Measurements from ENCODE around the gene EPHX1. TPM values are rescaled to one million over a fixed set of nuclear protein-coding genes. Genes with fewer than 3 reads are reported as not detected.

Gene EPHX1
- total RNA-seq, 4 donors from 2014 or later: 56.9 to 114 (median 90.6) TPM

DNA sequence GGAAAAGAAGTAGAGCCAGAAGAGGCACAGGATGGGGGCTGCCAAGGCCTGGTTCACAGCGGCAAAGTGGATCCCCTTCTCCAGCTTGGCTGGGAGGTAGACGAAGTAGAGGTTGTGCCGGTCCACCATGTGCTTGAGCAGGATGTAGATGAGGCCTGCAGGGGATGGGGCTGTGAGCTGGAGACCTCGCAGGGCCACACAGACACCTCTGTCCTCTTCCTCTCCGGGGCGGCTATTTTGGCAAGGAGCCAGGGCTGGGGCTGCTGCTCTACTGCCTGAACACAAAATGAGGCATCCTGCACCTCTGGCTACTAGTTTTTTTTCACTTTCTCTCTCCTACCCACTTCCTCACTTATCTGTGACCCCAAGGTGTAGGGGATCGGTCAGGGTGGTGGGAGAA lies 40.0 kb downstream of the EPHX1 start:
- H3K4me1 ChIP-seq: peaks cover 0 to 33% (median 18%) of the 10 kb centered on the region in 4 donors
- TF ChIP-seq POLR2AphosphoS5 (IDR thresholded peaks at IDR 0.05) (no peak), EP300 (IDR thresholded peaks at IDR 0.05; ENCODE audit: low read depth) (no peak), POLR2A (IDR thresholded peaks at IDR 0.05) (no peak)
- TF ChIP-seq, protein P1, sequence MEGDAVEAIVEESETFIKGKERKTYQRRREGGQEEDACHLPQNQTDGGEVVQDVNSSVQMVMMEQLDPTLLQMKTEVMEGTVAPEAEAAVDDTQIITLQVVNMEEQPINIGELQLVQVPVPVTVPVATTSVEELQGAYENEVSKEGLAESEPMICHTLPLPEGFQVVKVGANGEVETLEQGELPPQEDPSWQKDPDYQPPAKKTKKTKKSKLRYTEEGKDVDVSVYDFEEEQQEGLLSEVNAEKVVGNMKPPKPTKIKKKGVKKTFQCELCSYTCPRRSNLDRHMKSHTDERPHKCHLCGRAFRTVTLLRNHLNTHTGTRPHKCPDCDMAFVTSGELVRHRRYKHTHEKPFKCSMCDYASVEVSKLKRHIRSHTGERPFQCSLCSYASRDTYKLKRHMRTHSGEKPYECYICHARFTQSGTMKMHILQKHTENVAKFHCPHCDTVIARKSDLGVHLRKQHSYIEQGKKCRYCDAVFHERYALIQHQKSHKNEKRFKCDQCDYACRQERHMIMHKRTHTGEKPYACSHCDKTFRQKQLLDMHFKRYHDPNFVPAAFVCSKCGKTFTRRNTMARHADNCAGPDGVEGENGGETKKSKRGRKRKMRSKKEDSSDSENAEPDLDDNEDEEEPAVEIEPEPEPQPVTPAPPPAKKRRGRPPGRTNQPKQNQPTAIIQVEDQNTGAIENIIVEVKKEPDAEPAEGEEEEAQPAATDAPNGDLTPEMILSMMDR (IDR thresholded peaks at IDR 0.05): no peak
- H3K9me3 ChIP-seq: no peaks in the 10 kb centered on the region
- H3K36me3 ChIP-seq: peaks cover 0 to 21% (median 5%) of the 10 kb centered on the region in 4 donors
- no peak overlapping the region for H3K4me3 ChIP-seq
- no peaks in the 10 kb centered on the region for H3K27me3 ChIP-seq
- no peak overlapping the region for H3K27ac ChIP-seq
- 65 to 100% methylated on average over 1 to 7 of the region's 7 CpGs for WGBS, 2 donors (ENCODE audit: low coverage in 1 of 2)
- in situ Hi-C loops (cut with MboI; ENCODE audit: low pct_ligation_motif_present in 1 of 4, low pct_unique_long_range_greater_than_20kb in 1 of 4, low sequenced_read_pairs in 3 of 4) (no loop called here), intact Hi-C loops (cut with DNase I; ENCODE audit: low total_unique reads) (loop anchor here (10.0 kb wide), 1 partner anchor 75 kb away; the partner anchor contains the start of gene SRP9)
- peak; percentile 47 for DNase-seq

DNA sequence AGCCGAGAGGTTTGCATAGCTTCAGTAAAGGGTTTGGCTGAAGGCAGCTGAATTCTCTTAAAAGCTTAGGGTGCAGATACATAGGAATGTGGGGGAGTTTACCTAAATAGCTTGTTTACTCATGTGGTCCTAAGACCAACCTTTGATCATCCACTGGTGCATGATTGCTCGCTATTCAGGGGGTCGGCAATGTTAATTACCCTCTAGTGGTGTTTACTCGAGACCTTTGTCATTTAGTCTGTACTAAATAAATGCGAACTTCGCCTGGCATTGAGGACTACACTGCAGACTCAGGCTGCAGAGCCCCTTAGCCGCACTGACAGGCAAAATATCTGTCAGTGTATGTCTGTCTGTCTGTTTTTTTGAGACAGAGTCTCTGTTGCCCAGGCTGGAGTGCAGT lies 40.4 kb downstream of the EPHX1 start:
- in situ Hi-C loops (cut with MboI; ENCODE audit: low pct_ligation_motif_present in 1 of 4, low pct_unique_long_range_greater_than_20kb in 1 of 4, low sequenced_read_pairs in 3 of 4) (no loop called here), intact Hi-C loops (cut with DNase I; ENCODE audit: low total_unique reads) (no loop called here)
- peaks cover 0 to 33% (median 18%) of the 10 kb centered on the region in 4 donors for H3K4me1 ChIP-seq
- 85 to 92% methylated on average over 4 to 7 of the region's 7 CpGs for WGBS, 2 donors (ENCODE audit: low coverage in 1 of 2)
- DNase-seq: no peak
- H3K9me3 ChIP-seq: no peaks in the 10 kb centered on the region
- H3K27ac ChIP-seq: no peak overlapping the region
- no peaks in the 10 kb centered on the region for H3K27me3 ChIP-seq
- TF ChIP-seq POLR2A (IDR thresholded peaks at IDR 0.05) (no peak), POLR2AphosphoS5 (IDR thresholded peaks at IDR 0.05) (no peak), EP300 (IDR thresholded peaks at IDR 0.05; ENCODE audit: low read depth) (no peak)
- TF ChIP-seq, protein P1 (IDR thresholded peaks at IDR 0.05): no peak
- H3K4me3 ChIP-seq: no peak overlapping the region
- peaks cover 0 to 22% (median 5%) of the 10 kb centered on the region in 4 donors for H3K36me3 ChIP-seq

DNA sequence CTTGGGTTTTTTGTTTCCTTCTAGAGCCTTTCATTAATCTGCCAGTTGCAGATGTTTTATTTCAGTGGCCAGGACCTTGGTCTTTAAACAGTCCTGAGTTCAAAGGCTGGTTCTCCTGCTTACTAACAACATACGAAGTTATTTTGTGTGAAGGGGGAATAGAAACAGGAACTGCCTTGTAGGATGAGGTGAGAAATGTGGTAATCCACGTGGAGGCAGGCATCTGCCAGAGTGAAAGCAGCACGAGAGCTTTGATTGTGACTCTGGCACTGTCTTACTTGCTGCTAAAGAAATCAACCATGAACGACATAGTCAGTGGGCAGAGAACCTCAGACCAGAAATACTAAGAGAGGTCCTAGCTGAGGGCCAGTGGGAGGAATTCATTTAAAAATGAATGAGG lies 41.9 kb downstream of the EPHX1 start:
- Histone ChIP-seq H3K9me3 (no peaks in the 10 kb centered on the region), H3K27ac (no peak overlapping the region), H3K4me3 (no peak overlapping the region), H3K36me3 (peaks cover 0 to 29% (median 6%) of the 10 kb centered on the region in 4 donors), H3K4me1 (peaks cover 0 to 37% (median 18%) of the 10 kb centered on the region in 4 donors), H3K27me3 (no peaks in the 10 kb centered on the region)
- in situ Hi-C loops (cut with MboI; ENCODE audit: low pct_ligation_motif_present in 1 of 4, low pct_unique_long_range_greater_than_20kb in 1 of 4, low sequenced_read_pairs in 3 of 4) (no loop called here), intact Hi-C loops (cut with DNase I; ENCODE audit: low total_unique reads) (loop anchor here (1.0 kb wide), 1 partner anchor 23 kb away; no protein-coding TSS in a partner anchor)
- no peak for DNase-seq
- WGBS, 2 donors (ENCODE audit: low coverage in 1 of 2): 29 to 39% methylated on average over 2 to 4 of the region's 4 CpGs
- TF ChIP-seq POLR2AphosphoS5 (IDR thresholded peaks at IDR 0.05) (no peak), EP300 (IDR thresholded peaks at IDR 0.05; ENCODE audit: low read depth) (no peak), POLR2A (IDR thresholded peaks at IDR 0.05) (no peak)
- TF ChIP-seq, protein P1 (IDR thresholded peaks at IDR 0.05): no peak

DNA sequence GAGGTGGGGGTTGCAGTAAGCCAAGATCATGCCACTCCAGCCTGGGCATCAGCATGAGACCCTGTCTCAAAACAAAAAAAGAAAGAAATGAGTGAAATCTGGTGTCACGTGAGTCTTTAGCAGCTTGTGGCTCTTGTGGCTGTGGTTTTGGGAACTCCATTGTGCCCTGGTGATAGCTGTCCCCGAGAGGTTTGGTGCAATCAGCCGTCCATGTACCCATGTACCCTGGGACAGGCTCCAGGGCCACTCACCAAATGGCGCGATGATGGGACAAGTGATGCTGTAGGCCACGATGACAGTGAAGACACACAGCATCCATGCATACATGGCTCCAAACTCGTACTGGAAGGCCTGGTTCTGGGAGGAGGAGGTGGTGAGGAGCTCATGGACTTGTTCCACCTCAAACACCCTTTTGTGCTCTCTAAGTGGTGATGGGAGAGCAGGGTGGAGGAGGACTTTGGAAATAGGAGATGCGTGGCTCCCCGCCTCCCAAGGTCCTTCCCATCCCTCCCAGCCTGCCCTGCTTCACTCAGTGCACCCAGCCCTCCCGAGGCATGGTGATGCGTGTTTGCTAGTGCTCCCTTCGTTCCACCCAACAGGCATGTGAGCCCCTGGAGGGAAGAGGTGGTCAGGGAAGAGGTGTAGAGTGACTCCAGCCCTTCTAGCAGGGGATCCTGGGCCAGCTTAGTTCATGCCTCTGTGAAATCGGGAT lies 42.6 kb downstream of the EPHX1 start:
- intact Hi-C loops (cut with DNase I; ENCODE audit: low total_unique reads): loop anchor here (1.0 kb wide), 1 partner anchor 23 kb away; no protein-coding TSS in a partner anchor
- Histone ChIP-seq H3K27me3 (no peaks in the 10 kb centered on the region), H3K9me3 (no peaks in the 10 kb centered on the region), H3K4me3 (no peak overlapping the region), H3K4me1 (peaks cover 0 to 30% (median 13%) of the 10 kb centered on the region in 4 donors), H3K36me3 (peaks cover 0 to 30% (median 7%) of the 10 kb centered on the region in 4 donors), H3K27ac (no peak overlapping the region)
- WGBS, 2 donors (ENCODE audit: low coverage in 1 of 2): 89 to 90% methylated on average over 5 to 13 of the region's 13 CpGs
- TF ChIP-seq EP300 (IDR thresholded peaks at IDR 0.05; ENCODE audit: low read depth) (no peak), POLR2A (IDR thresholded peaks at IDR 0.05) (no peak), POLR2AphosphoS5 (IDR thresholded peaks at IDR 0.05) (no peak)
- TF ChIP-seq, protein P1 (IDR thresholded peaks at IDR 0.05): no peak
- no peak for DNase-seq
- in situ Hi-C loops (cut with MboI; ENCODE audit: low pct_ligation_motif_present in 1 of 4, low pct_unique_long_range_greater_than_20kb in 1 of 4, low sequenced_read_pairs in 3 of 4): no loop called here

Measured in transverse colon (tissue), 4 donors.